Endothelial cell of umbilical vein (primary cell): ENCODE measurements around the gene DUT.

Experiments
- EZH2 ChIP-seq: IDR thresholded peaks from 2 replicates; pipeline ENCODE4 v1.6.1; 2012; ENCODE audit warnings: borderline replicate concordance, low read depth, mild to moderate bottlenecking, moderate library complexity, low read length, inconsistent platforms; ENCODE audit not compliant: severe bottlenecking
- FOS ChIP-seq: IDR thresholded peaks from 2 replicates; pipeline ENCODE4 v1.6.1; 2011; ENCODE audit warnings: mild to moderate bottlenecking, low read length, moderate library complexity, borderline replicate concordance; ENCODE audit not compliant: insufficient read depth
- JUN ChIP-seq: IDR thresholded peaks from 2 replicates; pipeline ENCODE4 v1.6.1; 2011; ENCODE audit warnings: borderline replicate concordance, low read depth; ENCODE audit not compliant: insufficient read length, insufficient read depth
- POLR2A ChIP-seq: IDR thresholded peaks from 2 replicates; pipeline ENCODE4 v1.6.1; 2012; ENCODE audit warnings: low read depth, mild to moderate bottlenecking, control low read depth, low read length
- POLR2AphosphoS5 ChIP-seq: IDR thresholded peaks from 2 replicates; pipeline ENCODE4 v1.6.1; 2012; ENCODE audit warnings: low read depth, mild to moderate bottlenecking, control low read depth, low read length, moderate library complexity; ENCODE audit not compliant: insufficient read depth
- TF ChIP-seq, protein P1 (sequence below), 2 donors: IDR thresholded peaks; 1 replicate in 1 of 2; 2 replicates in 1 of 2; pipeline ENCODE4 v1.5.1; 2011; ENCODE audit warnings: low read length in 2 of 2, mild to moderate bottlenecking in 2 of 2, moderate library complexity in 2 of 2, control low read depth in 1 of 2, inconsistent platforms in 1 of 2, low read depth in 1 of 2; ENCODE audit not compliant: insufficient read depth in 1 of 2; ENCODE audit errors: extremely low read depth in 1 of 2
- TF ChIP-seq, protein P2 (sequence below): IDR thresholded peaks from 2 replicates; pipeline ENCODE4 v1.6.1; 2011; ENCODE audit not compliant: insufficient read depth, insufficient read length

DNA sequence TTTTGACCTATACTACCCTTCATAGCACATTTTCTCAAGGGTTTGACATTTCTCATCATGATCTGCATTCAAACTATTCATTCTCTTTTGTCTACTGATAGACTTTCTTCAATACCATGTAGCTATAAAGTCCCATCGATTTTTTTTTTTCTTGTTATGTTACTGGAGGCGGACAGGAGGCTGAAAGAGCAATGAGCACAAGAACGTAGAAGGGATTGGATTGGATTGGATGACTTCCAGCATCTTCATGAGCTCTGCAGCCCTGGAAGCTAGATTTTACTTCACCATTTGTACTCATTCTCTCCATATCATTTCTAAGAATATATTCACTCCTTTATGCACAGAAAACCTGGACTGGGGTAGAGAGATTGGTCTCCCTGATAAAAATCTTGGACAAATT, 43.2 kb downstream of the DUT start:
- TF ChIP-seq JUN, result no peak
- TF ChIP-seq, protein P1, sequence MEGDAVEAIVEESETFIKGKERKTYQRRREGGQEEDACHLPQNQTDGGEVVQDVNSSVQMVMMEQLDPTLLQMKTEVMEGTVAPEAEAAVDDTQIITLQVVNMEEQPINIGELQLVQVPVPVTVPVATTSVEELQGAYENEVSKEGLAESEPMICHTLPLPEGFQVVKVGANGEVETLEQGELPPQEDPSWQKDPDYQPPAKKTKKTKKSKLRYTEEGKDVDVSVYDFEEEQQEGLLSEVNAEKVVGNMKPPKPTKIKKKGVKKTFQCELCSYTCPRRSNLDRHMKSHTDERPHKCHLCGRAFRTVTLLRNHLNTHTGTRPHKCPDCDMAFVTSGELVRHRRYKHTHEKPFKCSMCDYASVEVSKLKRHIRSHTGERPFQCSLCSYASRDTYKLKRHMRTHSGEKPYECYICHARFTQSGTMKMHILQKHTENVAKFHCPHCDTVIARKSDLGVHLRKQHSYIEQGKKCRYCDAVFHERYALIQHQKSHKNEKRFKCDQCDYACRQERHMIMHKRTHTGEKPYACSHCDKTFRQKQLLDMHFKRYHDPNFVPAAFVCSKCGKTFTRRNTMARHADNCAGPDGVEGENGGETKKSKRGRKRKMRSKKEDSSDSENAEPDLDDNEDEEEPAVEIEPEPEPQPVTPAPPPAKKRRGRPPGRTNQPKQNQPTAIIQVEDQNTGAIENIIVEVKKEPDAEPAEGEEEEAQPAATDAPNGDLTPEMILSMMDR (IDR thresholded peaks at IDR 0.05; ENCODE audit: extremely low read depth in 1 of 2, insufficient read depth in 1 of 2, low read depth in 1 of 2, low read length in 2 of 2), result no peak
- TF ChIP-seq EZH2, result no peak
- no peak for TF ChIP-seq POLR2A
- TF ChIP-seq, protein P2, sequence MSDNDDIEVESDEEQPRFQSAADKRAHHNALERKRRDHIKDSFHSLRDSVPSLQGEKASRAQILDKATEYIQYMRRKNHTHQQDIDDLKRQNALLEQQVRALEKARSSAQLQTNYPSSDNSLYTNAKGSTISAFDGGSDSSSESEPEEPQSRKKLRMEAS, result no peak
- no peak for TF ChIP-seq POLR2AphosphoS5
- no peak for TF ChIP-seq FOS
